HG03565 (cell line): ENCODE measurements around the gene MRPL27.
"Not testable (repeated sequence)": the region's sequence is repeated elsewhere in the genome, so short reads cannot be mapped to it uniquely, and the experiment has no call there.

Experiments used
- ATAC-seq: cut with Tn5 transposase; IDR thresholded peaks from one replicate; pipeline ENCODE4 v1.9.1; 2021; ENCODE audit warnings: mild to moderate bottlenecking, moderate library complexity; ENCODE audit not compliant: unreplicated experiment

MRPL27 gene

DNA sequence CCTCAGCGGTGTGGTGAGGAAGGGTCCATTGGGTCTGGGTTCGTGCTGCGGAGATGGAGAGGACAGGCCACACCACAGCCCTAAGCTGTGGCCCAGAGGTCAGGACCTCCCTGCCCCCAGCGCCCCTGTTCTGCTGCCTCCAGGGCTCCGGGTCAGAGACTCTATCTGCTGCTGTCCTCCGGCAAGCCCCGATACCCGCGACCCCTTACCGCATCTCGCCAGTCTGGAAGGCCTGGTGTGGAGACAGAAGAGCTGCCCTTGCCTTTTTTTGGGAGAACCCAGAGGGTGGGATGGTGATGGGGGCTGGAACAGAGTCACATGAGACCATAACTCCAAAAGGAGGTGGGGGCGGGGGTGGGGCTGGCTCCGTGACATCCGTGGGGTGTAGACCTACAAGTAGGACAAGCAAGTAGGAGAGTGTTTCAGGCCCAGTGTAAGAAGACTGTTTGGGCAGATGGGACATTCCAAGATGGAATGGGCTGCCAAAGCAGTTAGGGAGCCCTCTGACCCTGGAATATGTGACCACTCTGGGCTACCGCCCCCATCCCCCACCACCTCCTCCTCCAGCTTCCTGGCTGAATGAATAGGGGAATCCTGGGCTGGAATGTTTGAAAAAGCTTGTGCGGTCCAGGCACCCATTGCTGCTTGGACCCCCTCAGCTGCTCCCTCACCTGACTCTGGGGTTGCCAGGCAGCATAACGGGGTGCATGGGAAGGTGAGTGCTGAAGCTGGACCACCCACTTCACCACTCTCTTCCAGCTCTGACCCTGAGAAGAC, 25.7 kb downstream of the MRPL27 start:
- no peak for ATAC-seq

DNA sequence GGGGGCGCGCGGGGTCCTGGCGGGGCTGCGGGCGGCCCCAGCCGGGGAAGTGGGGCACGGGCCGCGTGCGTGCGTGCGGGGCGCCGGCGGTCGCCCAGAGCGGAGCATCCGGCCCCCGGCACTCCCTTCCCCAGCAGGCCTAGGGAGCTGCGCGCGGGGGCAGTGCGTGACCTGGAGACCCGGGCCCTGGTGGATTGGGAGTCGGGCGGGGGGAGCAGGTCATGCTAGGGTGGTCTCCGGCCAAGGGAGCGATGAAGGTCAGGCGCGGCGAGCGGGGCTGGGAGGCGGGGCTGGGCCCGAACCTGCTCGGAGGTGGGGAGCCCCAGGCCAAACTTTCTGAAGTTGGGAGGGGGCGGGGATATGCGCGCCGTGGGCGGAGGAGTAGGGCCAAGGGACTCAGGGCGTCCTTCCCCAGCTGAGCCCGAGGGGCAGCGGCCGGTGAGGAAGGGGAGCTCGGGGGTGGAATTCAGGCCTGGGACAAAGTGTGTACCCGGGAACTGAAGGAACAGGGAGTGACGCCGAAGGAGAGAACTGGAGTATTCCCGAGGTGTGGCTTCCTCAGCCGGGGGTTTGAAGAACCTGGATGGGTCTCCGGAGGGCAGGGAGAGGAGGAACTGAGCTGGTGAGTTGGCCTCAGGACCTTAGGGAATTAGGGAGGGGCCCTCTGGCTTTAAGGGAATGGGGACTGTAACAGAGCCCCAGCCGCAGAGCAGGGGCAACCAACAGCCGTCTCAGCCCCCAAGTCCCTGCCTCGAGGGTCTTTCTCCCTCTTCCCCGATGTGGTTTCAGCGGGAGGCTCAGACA, 26.5 kb downstream of the MRPL27 start:
- peak; percentile 39 for ATAC-seq

DNA sequence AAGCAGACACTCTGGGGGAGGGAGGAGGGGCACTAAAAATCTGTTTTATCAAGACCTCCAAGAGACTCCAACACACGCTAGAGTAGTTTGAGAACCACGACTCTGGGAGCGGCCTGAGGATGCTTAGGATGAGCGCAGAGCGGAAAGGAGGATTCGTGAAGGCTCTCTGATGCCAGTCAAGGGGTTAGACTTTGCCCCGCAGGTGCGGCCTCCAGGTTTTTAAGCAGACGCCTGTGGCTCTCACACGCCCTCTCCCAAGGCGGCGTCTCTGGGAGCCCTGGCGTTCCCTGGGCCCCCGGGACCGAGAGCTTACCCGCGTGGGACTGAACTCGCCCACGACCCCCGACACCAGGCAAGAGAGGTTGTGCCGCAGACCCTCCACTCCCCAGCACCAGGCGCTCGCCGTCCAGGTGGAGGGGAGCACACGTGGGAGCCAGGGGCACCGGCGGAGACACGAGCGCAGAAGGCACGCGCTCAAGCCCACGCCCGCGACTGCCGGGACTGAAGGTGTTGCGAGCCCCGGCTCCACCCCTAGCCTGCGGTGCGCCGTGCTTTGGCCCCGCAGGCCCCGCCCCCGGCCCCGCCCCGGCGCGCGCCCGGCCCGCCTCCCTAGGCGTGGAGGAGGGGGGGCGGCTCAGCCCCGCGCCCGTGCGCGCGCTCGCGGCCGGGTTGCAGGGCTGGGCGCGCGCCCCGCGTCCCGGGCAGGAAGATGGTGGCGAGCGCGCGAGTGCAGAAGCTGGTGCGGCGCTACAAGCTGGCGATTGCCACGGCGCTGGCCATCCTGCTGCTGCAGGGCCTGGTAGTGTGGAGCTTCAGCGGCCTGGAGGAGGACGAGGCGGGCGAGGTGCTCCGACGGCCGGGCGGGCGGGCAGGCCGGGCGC, 27.3 kb downstream of the MRPL27 start, which contains the start of gene XYLT2:
Gene XYLT2, plus strand, starts transcription at position 695 of the 881 bp plus-strand sequence. Its CDS starts 15 bp downstream, at position 710.
- ATAC-seq = peak; percentile 56

DNA sequence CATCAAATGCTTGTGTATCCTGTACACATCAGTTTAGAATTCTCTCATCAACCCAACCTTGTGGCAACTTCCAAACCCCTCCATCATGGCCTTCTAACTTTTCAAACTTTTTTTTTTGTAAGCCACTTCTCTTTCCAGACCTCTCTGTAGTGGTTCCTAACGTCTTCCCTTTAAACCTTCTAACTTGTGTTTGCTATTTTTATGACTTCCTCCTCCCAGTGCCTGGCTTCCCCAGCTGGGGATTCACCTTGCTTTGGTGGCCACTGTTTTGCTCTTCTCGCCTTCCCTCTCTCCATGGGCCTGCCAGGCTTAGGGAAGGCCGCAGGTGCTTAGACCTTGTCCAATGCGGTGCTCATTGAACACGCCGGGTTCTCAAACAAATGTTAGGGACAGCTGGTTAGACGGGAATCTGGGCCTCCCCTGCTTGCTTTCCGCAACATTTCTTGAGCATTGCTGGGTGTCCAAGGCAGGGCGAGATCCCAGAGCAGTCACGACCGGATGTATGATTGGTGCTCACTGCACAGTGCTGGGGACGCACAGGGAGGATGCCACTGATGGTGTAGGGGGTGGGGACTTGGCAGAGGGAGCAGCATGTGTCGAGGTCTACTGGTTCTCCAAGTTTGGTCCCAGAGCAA, 28.1 kb downstream of the MRPL27 start:
- no peak for ATAC-seq

DNA sequence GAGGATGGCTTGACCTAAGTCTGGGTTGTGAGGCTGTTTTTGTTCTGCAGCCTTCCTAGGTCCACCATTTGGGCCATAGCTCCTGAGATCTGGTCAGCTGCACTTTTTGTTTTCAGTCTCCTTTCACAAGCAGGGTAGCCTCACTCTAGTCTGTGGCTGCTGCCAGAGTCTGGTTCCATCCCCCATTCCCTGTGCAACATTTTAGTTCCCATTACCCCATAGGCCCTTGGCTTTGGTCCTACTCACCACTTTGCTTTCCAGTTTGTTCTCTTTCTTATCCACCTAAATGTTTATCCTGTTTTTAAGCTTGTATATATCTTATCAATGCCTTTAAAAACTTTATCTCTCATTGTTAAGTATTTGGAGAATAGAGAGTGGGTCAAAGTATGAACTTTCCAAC, 33.6 kb downstream of the MRPL27 start:
- no peak for ATAC-seq

DNA sequence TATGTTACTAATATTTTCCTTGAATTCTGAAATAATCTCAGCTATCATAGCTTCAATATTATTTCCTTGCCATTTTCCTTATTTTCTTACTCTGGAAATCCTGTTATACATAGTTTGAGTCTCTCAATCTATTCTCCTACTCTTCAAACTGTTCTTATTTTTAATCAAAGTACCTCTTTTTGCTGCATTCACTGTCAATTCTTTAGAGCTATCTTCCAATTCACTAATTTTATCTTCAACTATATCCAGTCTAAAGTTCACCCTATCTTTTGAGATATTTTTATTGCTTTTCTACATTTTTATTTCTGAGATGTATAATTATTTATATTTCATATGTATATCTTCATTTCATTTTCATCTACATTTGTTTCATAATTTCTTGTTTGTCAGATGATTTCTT, 34.3 kb downstream of the MRPL27 start:
- ATAC-seq = no peak

DNA sequence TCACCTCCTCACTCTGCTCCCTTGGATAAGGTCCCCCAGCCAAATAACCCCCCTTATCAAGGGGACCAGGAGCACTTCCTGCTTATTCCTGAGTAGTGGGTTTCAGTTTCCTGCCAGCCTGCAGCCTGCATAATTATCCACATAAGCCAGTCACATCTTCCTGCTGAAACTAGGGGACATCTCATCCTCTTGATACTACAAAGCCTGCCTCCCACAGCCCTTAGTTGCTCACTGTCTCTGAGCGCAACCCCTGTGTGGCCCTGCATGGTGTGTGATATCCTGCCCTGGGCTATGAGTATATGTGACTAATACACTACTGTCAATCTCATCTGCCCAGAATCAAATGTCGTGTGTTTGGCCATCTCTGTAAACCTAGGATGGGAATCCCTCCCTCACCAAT, 35.0 kb downstream of the MRPL27 start:
- no peak for ATAC-seq

DNA sequence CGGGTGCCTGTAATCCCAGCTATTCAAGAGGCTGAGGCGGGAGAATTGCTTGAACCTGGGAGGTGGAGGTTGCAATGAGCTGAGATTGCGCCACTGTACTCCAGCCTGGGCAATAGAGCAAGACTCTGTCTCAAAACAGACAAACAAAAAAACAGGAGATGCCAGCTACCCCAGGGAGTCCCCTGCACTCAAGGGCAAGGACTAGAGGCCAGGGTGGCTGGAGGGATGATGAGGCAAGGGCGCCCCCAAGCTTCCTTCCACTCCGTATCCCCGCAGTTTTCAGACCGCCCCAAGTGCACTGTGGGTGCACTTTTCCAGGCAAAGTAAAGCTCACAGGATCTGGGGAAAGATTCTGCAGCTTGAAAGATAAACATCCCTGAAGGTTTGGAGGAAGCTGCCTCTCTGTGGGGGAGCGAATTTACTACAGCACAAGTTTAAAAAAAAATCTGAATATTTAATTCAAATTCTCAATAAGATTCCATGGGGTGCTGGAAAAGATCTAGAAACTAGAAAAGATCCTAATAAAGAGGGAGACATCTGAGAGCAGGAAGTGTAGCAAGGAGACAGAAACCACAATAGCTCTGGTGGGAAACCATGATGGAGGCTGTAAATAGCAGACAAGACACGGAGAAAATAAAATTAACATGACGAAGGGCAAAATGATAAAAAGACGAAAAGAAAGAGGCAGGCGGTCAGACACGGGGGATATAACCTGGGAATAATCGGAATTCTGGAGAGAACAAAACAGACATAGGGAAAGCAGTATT, 39.5 kb downstream of the MRPL27 start:
- not testable (repeated sequence) for ATAC-seq

DNA sequence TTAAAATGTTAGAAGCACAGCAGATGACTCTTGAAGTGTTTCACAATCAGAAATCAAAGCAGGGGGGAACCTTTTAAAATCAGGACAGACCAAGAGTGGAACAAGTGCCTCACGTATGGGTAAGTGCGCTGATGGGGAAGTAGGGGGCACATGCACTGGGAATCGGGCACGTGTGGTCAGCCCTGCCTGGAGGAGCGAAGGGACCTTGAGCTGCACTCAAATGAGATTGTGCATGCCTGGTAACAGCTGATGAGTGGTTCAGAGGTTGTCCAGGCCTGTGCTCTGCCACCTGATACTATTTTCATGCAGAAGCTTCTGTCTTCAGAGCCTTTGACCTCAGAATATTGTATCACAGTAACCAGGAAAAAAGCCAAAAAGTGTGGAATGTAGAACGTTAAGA, 40.8 kb downstream of the MRPL27 start:
- no peak for ATAC-seq

DNA sequence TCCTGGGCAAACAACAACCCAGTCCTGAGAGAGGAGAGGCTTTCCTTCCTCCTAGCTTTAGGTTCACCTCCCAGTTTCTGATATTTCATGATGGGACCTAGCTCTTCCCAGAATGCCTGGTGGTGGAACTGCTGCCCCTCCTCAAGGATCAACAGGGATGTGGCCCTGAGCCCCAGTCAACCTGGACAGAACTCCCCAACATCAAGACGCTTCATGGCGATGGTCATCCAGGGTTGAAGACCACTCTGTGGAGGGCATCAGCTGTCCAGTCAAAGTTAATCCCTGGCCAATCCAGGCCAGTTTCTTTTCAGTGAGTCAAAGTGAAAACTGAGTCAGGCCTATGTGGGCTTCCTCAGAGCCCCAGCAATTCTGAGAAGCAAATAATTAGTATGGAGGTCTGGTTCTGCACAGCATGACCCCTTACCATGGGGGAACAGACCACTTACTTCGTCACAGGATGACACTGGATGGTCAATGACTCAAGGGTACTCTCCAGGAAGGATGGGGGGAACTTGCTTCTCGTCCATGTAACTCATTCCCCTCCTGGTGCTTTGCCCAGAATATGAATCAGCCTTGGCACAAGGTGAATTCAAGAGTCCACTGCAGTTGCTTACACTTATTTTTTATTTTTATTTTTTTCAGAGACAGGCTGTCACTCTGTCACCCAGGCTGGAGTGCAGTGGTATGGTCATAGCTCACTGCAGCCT, 41.7 kb downstream of the MRPL27 start:
- no peak for ATAC-seq

DNA sequence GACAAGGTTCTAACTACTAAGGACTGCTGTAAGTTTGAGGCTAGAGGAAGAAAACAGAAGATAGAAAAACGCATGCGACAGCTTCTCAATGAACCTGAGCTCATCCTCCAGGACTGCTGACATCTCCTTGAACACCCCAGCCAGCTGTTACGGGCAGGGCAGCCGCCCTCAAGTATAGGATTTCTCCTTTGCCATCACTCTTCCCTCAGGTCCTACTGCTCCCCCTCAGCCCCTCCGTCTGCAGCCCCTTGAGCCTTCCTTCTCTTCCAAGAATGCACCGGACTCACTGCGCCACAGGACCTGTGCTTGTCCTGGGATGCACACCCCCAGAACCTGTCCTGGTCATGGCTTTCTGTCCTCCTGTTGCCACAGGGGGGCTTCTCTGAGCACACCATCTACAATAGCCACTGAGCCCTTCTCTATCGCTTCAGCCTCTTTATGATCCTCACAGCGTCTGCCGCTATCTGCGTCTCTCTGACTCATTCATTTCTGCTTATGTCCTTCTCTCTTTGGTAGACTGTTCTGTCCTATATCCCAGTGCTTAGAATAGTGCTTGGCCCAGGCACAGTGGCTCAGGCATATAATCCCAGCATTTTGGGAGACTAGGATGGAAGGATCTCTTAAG, 42.7 kb downstream of the MRPL27 start:
- no peak for ATAC-seq

DNA sequence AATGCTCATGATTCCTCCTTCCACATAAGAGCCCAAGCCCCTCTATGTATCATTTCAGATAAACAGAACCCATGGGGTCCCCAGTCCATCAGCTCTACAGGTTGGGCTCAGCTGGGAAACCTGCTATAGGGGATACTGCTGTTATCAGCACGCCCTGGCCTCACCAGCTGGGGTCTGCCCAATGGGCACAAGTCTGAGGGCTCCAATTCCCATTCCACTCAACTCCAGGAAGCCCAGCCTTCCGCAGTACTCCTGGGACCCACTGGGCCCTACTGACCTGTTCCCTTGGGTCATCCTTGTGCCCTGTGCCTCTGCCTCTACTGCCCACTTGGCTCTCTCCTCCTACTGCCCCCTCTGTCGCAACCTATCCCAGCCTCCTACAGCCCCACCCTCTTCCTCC, 43.3 kb downstream of the MRPL27 start:
- ATAC-seq = no peak

DNA sequence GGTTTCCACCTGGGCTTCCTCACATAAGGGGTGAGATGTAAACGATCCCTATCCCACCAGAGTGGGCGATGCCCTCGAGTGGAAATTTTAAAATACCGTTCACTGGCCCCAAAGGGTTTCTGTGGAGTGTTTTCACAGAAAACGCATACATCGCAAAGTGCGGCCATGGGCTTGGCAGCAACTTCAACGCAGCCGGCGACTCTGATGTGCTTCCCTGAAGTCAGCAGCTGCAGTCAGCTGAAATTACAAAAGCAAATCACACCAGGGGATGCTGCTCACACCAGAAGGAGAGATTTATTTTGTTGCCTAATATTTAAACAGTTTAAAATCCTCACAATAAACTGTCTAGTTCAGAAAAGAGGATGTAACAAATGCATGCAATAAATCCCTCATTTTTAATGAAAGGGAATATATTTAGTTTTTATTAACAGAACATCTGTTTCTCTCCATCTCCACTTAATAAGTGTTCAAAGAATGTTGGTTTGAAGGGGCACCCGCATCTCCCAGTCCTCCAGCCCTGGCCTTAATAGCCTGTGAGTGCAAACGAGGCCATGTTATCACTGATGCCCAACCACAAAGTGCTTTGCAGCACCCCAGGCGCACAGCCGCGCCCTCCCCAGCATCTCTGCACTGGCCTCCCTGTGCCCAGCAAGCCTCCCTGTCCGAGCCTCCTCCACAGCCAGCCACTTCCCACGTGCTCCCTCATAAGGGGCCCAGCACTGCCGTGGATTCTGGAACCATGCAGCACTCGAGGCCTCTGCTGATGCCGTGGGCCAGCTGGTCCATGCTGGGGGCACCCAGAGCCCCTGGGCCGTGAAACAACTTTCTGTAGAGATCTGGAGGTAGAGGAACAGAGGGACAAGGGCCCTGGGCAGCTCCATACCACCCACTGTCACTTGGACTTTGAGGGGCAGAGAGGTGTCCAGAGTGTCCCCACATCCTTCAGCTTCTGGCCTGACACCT, 44.3 kb downstream of the MRPL27 start:
- ATAC-seq = no peak

DNA sequence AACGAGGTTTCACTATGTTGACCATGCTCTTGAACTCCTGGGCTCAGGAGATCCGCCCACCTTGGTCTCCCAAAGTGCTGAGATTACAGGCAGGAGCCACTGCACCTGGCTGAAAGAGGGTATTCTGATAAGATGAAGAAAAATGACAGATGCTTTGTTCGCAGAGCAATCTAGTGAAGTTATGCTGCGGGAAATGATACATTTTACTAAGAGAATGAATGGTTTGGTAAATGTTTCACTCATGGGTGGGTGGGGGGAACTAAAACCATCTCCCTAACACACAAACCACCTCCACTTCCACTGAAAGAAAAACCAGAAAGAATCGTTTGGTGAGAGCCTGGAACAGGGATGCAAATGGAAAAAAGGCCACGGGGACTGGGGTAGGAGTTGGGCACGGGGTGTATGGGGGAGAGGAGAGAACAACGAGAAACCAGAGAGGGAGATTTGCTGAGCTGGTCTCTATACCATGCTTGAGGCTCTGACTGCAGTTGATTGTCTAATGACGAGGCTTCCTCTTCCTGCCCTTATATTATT, 46.1 kb downstream of the MRPL27 start:
- ATAC-seq = no peak

DNA sequence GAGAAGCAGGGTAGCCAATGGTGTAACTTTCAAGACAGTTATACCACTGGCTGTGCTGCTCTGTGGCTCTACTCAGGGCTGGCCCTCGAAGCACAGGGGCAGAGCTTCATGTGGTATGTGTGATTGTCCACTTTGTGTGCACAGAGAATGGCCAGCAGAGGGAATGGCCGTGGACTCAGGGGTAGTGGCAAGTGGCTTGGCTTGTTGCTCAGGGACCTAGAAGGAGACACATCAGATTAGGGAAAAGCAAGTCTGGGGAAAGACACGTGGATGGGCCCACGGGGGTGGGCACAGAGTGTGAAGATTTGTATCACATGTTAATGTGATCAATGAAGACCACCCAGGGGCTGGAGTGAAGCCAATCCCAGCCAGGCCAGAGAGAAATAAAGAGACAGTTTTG, 47.1 kb downstream of the MRPL27 start:
- ATAC-seq = no peak

DNA sequence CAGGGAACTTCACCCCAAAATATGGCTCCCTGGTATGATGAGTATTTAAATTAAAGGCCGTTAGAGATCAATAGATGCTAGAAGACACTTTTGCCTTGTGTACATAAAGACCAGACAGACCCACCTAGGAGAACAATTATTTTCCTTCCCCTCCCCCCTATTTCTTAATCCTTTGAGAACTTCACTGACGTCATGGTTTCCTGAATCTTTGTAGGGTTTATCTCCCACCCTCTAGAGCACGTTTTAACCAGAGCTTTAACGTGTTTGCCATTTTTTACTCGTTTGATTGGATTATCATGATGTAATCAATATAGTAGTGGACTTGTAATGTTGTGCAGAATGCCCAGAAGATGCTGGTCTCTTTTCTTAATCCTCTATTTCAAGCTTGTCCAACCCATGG, 49.9 kb downstream of the MRPL27 start:
- ATAC-seq = no peak

DNA sequence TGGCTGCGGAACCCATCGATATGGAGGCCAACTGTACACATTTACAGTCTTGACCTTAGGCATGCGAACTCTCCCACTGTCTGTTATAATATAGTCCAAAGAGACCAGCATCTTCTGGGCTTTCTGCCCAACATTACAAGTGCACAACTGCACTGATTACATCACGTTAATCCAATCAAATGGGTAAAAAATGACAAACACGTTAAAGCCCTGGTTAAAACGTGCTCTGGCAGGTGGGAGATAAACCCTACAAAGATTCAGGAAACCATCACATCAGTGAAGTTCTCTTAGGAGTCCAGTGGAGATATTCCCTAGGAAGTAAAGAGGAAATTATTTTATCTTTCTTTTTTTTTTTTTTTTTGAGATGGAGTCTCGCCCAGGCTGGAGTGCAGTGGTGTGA, 50.7 kb downstream of the MRPL27 start:
- ATAC-seq = no peak
